K562 (cell line): Measurements from ENCODE around the gene ANKRD1.

ENCODE experiments used
- ATF1 ChIP-seq, 2 experiments: fragments of 450-650 bp in 1 of 2; IDR thresholded peaks; 2 replicates each; pipeline ENCODE4 v1.6.1; 2016; ENCODE audit warnings: missing compliant biosample characterization in 1 of 2, missing genetic modification characterization in 1 of 2
- ATF7 ChIP-seq: fragments of 450-650 bp; IDR thresholded peaks from 2 replicates; pipeline ENCODE4 v1.7.1; 2014; ENCODE audit warnings: mild to moderate bottlenecking, moderate library complexity
- BRCA1 ChIP-seq, 2 experiments: fragments of 450-650 bp in 1 of 2; sonication (generic) in 1 of 2; formaldehyde crosslinking in 1 of 2; IDR thresholded peaks; 2 replicates each; pipeline versions ENCODE4 v1.5.0 to v1.6.1; 2017 to 2020; ENCODE audit warnings: mild to moderate bottlenecking in 1 of 2, missing genetic modification reagents in 1 of 2
- CREB1 ChIP-seq, 2 experiments: sonication (generic) in 1 of 2; formaldehyde crosslinking in 1 of 2; IDR thresholded peaks; 2 replicates each; pipeline versions ENCODE4 v1.6.1 to v1.8.0; 2012 to 2022; ENCODE audit warnings: inconsistent platforms in 1 of 2, mild to moderate bottlenecking in 1 of 2, missing genetic modification reagents in 1 of 2, moderate library complexity in 1 of 2
- EP300 ChIP-seq: IDR thresholded peaks from 2 replicates; pipeline ENCODE4 v1.6.1; 2012; ENCODE audit warnings: low read length, improper control_type of control experiment
- NBN ChIP-seq: fragments of 450-650 bp; IDR thresholded peaks from 2 replicates; pipeline ENCODE4 v1.6.1; 2016; ENCODE audit warnings: low read depth, mild to moderate bottlenecking
- NFATC3 ChIP-seq: fragments of 450-650 bp; IDR thresholded peaks from 2 replicates; pipeline ENCODE4 v1.6.1; 2017; ENCODE audit warnings: mild to moderate bottlenecking
- NFRKB ChIP-seq: fragments of 450-650 bp; IDR thresholded peaks from 2 replicates; pipeline ENCODE4 v1.6.1; 2016; ENCODE audit warnings: low read depth
- SMARCC2 ChIP-seq: fragments of 450-650 bp; IDR thresholded peaks from 2 replicates; pipeline ENCODE4 v1.6.1; 2017; ENCODE audit warnings: antibody characterized with exemption, moderate library complexity, mild to moderate bottlenecking, low read depth

DNA sequence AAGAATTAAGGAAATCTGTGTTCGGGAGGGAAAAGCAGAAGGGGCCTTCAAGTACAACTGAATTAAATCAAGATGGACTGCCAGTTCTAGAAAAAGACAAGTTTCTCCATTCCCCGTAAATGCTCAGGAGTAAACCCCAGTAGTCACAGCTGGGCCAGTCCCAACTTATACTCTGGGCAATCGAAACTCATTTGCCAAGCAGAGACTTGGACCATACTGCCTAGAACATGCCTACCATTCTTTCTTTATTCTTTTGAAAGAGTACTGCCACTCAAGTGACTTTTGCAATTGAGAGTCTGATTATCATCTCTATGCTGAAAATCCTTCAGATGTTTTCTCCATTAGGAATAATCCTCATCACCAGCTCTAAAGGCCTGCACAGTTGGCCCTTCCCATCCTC, 27.7 kb downstream of the ANKRD1 start:
- no peak for TF ChIP-seq NFATC3
- no peak for TF ChIP-seq ATF7
- no peak for TF ChIP-seq SMARCC2
- no peak for TF ChIP-seq NFRKB
- no peak for TF ChIP-seq NBN
- TF ChIP-seq BRCA1 (IDR thresholded peaks at IDR 0.05) = no peak
- no peak for TF ChIP-seq BRCA1 (CRISPR knock-in tag; IDR thresholded peaks at IDR 0.05)
- no peak for TF ChIP-seq EP300
- TF ChIP-seq ATF1 (CRISPR knock-in tag; IDR thresholded peaks at IDR 0.05) = no peak
- TF ChIP-seq ATF1 (tag; IDR thresholded peaks at IDR 0.05) = no peak
- TF ChIP-seq CREB1 (IDR thresholded peaks at IDR 0.05) = no peak
- TF ChIP-seq CREB1 (CRISPR knock-in tag; IDR thresholded peaks at IDR 0.05) = no peak
